HG03045 (cell line): Measurements from ENCODE around the gene PRDM10.
"Not testable (repeated sequence)": the region's sequence is repeated elsewhere in the genome, so short reads cannot be mapped to it uniquely, and the experiment has no call there.

ENCODE experiments used
- ATAC-seq: cut with Tn5 transposase; IDR thresholded peaks from one replicate; pipeline ENCODE4 v1.9.1; 2021; ENCODE audit warnings: mild to moderate bottlenecking, moderate library complexity; ENCODE audit not compliant: unreplicated experiment

PRDM10 gene

DNA sequence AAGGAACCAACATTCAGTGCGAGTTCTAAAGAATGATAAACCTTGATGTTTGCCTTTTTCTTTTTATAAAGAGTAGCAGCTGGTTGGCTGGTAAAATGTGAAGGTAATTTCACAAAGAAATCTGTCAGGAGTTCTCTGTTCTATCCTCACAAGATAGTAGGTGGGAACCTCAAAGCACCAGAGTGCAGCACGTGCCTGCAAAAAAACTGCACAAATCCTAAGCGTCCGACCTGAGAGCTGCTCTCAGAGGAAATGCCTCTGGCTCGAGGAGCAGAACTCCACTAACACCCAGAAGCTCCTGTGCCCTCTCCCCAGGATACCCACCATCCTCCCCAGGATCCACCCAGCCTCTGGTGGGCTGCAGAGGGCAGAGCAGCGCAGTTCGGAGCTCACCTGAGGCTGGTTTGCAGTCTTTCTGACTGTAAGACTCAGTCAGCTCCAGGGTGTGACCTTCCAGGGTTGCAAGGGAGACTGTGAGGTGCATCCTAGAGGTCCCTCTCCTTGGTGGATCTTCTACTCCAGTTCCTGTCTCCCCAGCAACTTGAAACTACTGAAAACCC lies 23.5 kb downstream of the PRDM10 start:
- ATAC-seq, result no peak

GRCh38 chr11:129978447-129978846 lies 24.2 kb downstream of the PRDM10 start:
- ATAC-seq, result no peak

DNA sequence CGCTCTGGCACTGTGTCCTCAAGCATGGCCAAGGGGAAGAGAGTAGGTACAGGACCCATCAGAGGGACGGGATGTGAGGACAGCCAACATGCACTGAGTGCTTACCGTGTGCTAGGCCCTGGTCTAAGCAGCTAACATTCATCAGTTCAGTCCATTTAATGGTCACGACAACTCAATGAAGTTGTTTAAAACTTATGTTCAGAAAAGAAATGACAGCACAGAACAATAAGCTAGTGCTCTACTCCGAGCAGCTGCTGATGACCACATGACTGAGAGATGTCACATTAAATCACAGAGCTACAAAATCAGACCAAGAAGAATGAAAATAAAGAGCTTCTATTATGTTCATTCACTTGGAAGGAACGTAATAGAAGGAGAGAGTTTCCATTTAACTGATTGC lies 26.3 kb downstream of the PRDM10 start:
- no peak for ATAC-seq

GRCh38 chr11:129975543-129975942 lies 27.1 kb downstream of the PRDM10 start:
- ATAC-seq, result no peak

DNA sequence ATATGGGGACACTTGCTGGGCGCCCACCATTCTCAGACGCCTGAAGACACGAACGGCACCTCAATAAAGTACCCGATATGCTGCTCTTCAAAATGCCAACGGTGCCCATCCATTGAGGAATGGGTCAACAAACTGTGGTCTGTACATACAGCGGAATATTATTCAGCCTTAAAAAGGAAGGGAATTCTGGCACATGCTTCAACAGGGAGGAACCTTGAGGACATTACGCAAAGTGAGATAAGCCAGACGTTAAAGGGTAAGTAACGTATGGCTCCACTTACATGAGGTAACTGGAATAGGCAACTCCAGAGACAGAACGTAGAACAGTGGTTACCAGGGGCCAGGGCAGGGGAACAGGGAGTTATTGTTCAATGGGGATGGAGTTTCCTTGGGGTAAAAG lies 28.0 kb downstream of the PRDM10 start:
- ATAC-seq, result no peak

DNA sequence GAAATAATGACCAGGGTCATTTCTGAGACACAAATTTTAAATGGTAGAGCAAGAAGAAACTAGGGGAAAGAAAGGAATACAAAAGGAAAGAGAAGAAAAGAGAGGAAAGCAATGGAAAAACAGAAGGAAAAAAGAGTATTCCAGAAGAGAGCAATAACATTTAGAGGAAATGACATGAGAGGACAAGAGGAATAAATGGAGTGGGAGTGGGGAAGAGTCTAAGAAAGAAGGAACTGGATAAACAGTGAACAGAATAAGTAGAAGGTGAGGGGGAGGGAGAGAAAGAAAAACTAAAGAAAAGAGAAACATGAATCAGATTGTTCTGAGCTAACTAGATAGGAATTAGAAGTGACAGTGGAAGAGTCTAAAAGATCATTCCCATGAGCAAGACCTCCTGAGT lies 28.4 kb downstream of the PRDM10 start:
- no peak for ATAC-seq

DNA sequence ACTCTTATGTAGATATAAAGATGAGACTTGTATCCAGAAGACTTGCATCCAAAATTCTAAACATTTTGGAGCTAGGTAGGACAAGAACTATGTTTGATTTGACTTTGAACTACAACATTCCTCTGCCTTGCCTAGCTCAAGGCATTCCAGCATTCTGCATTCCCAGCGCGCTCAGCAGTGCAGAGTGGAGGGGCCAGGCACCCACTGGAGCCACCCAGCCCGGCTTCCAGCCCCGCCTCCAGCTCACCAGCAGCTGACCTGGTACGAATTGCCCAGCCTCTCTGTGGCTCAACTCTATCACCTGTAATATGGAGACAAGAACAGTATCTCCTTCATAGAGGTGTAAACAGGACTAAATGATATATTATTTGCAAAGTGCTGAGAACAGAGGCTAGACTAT lies 28.8 kb downstream of the PRDM10 start:
- ATAC-seq, result no peak

DNA sequence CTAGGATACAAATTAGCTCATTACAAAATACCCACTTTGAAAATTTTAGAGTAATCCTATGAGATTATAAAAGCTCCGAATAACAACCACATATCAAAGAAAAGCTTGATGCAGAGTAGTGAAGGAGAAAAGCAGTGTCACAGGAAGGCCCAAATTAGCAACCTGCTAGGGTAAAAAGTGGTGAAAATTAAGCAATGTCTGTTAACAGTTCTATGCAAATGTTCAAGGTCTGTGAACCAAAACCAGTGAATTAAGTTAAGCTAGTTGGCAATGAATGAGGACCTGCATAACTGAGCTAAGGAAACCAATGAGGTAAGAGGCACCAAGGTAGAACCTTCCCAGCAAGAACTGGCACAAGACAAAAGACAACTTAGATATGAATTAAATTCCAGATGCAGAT lies 29.6 kb downstream of the PRDM10 start:
- ATAC-seq, result peak; percentile 83

- no peak for ATAC-seq
Measured at GRCh38 chr11:129972611-129973010, 30.0 kb downstream of the PRDM10 start.

DNA sequence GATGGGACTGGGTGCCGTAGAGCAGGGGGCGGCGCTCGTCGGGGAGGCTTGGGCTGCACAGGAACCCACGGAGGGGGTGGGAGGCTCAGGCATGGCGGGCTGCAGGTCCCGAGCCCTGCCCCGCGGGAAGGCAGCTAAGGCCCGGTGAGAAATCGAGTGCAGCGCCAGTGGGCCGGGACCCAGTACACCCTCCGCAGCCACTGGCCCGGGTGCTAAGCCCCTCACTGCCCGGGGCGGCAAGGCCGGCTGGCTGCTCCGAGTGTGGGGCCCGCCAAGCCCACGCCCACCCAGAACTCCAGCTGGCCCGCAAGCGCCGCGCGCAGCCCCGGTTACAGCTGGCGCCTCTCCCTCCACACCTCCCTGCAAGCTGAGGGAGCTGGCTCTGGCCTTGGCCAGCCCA lies 30.8 kb downstream of the PRDM10 start:
- ATAC-seq, result not testable (repeated sequence)

DNA sequence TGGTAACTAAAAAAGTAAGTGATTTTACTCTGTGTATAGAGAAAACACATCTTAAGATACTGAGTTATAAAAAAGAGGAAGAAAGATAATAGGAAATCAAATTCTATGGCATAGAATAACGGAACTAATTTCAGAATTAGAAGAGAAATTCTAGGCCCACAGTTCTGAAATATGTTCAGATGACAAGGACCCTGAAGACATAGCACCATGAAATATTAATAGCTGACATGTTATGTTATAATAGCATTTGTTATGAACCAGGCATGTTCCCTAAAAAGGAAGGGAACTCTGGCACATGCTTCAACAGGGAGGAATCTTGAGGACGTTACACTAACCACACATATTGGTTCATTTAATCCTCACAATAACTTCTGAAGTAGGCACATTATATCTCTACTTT lies 32.7 kb downstream of the PRDM10 start:
- no peak for ATAC-seq

DNA sequence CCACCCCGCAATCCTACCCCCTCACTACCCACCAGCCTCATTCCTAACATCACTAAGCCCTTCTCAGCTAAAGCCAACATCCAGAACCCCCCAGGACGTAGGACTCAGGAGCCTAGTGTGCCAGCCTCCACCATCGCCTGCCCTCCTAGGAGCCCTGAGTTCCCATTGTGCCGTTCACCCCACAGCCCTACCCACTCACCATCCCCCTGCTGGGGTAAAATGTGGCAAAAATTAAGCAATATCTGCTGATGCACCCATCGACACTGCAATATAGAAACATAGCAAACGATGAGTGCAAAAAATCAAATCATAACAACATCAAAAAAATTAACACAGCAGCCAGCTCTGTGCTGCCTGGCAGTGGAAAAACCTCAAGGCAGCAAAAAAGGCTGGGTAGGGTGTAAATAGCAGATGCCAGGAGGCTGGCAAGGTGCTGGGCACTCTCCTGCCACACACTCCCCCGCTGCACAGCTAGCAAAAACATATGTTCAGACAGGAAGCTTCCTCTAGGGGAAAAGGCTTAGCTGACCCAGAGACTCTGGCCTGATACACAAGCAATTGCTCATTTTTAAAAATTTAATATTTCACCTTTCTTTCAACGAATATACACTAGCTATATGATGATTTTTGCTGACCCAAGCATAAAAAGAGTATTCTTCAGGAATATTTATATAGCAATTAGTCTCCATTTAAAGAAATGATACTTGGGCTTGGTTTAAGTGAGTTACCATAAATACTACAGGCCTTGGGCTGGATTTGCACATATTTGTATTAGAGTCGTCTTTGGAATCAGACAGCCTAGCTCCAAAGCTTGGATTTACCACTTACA lies 33.8 kb downstream of the PRDM10 start:
- ATAC-seq, result no peak

- no peak for ATAC-seq
Measured at GRCh38 chr11:129967996-129968395, 34.6 kb downstream of the PRDM10 start.

- no peak for ATAC-seq
Measured at GRCh38 chr11:129965248-129965647, 37.4 kb downstream of the PRDM10 start.

GRCh38 chr11:129960216-129961214 lies 42.1 kb downstream of the PRDM10 start:
- peak; percentile 84 for ATAC-seq

GRCh38 chr11:129959687-129960086 lies 42.9 kb downstream of the PRDM10 start:
- no peak for ATAC-seq

DNA sequence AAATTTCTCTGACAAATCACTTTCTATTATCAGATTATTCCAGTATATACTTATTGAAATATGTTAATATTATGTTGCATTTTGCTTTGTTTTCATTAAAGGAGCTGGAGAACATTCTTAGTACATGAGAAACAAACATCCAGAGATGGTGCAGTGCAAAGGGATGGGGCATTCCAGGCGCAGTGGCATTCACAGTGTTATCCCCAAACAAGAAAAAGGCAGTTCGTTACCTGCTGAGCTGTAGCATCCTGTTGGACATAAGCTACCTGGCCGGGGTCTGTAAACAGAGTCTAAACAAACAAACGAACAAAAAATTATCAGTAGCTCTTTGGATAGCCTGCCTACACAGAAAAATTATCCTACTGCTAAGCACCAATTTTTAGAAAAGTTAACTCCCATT lies 47.4 kb downstream of the PRDM10 start:
- no peak for ATAC-seq

- not testable (repeated sequence) for ATAC-seq
Measured at GRCh38 chr11:129954703-129955102, 47.9 kb downstream of the PRDM10 start.

GRCh38 chr11:129951866-129952262 lies 50.8 kb downstream of the PRDM10 start:
- no peak for ATAC-seq

DNA sequence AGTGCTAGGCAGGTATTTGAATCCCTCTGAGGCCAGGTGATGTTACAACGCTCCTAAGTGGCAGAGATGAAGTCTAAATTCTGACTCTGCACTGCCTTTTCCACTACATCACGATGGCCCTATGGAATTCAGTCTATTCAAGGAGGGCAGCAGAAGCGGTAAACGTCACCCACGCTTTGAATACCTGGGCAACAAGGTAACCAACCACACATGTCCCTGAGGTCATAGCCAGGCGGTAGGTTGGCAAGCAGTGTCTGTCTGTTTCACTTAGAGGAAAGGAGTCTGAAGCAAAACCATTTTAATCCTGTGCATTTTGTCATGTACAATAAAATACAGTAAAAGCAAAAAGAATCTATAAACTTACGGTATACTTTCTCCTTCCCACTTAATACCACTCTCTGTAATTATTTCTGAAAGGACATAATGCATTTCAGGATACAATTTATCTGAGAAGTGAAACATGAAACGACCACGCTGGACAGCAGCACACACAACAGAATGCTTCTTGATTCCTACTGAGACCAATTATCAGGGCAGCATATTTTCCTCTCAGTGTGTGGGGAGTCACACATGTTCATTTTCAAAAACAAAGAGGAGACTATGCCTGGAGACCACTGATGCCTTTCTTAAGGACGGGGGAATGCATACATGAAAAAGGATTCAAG lies 51.3 kb downstream of the PRDM10 start:
- ATAC-seq, result no peak
